Measurements from ENCODE around the gene MBD4. TPM values are rescaled to one million over a fixed set of nuclear protein-coding genes. Genes with fewer than 3 reads are reported as not detected.

Gene MBD4
- total RNA-seq, 2 experiments from 2014 or later, result 62.0 to 63.9 TPM

- H3K9me3 ChIP-seq (ENCODE audit: control insufficient read depth in 1 of 2, insufficient read depth in 1 of 2, low read length in 2 of 2), result no peaks in the 10 kb centered on the region
- H3K4me3 Mint-ChIP-seq, result no peak overlapping the region
- peaks cover 19% of the 10 kb centered on the region for H3K4me1 ChIP-seq (ENCODE audit: insufficient read depth, low read length)
- DNase-seq (no peak), ATAC-seq (ENCODE audit: poor library complexity) (no peak)
- H3K27me3 Mint-ChIP-seq, result no peaks in the 10 kb centered on the region
- intact Hi-C loops (cut with DNase I, micrococcal nuclease), result no loop called here
- H3K36me3 Mint-ChIP-seq (ENCODE audit: low read depth), result peaks cover 16% of the 10 kb centered on the region
- H3K9me3 Mint-ChIP-seq, result no peaks in the 10 kb centered on the region
- H3K27me3 ChIP-seq (ENCODE audit: control insufficient read depth in 1 of 2, insufficient read depth in 2 of 2, low read length in 2 of 2), result no peaks in the 10 kb centered on the region
- H3K4me1 Mint-ChIP-seq (ENCODE audit: low read depth), result peaks cover 19% of the 10 kb centered on the region
- no peak overlapping the region for H3K27ac ChIP-seq (ENCODE audit: low read depth in 1 of 2, low read length in 2 of 2)
- no peaks in the 10 kb centered on the region for H3K36me3 ChIP-seq (ENCODE audit: insufficient read depth, low read length)
- no peak for TF ChIP-seq CTCF (IDR thresholded peaks at IDR 0.05)
- CTCF ChIA-PET, result no interaction called here
- no peak overlapping the region for H3K4me3 ChIP-seq (ENCODE audit: low read length)
- H3K27ac Mint-ChIP-seq, result no peak overlapping the region
- POLR2A ChIA-PET, result no interaction called here
Measured at GRCh38 chr3:129402616-129403015, 37.1 kb downstream of the MBD4 start.

GRCh38 chr3:129402210-129402609, 37.5 kb downstream of the MBD4 start:
- Mint-ChIP-seq H3K36me3 (ENCODE audit: low read depth) (peaks cover 16% of the 10 kb centered on the region), H3K27me3 (no peaks in the 10 kb centered on the region), H3K9me3 (no peaks in the 10 kb centered on the region), H3K4me1 (ENCODE audit: low read depth) (peaks cover 23% of the 10 kb centered on the region), H3K27ac (no peak overlapping the region), H3K4me3 (no peak overlapping the region)
- intact Hi-C loops (cut with DNase I, micrococcal nuclease), result no loop called here
- H3K9me3 ChIP-seq (ENCODE audit: control insufficient read depth in 1 of 2, insufficient read depth in 1 of 2, low read length in 2 of 2), result no peaks in the 10 kb centered on the region
- CTCF ChIA-PET, result no interaction called here
- H3K4me1 ChIP-seq (ENCODE audit: insufficient read depth, low read length), result peaks cover 23% of the 10 kb centered on the region
- H3K27ac ChIP-seq (ENCODE audit: low read depth in 1 of 2, low read length in 2 of 2), result no peak overlapping the region
- no peaks in the 10 kb centered on the region for H3K27me3 ChIP-seq (ENCODE audit: control insufficient read depth in 1 of 2, insufficient read depth in 2 of 2, low read length in 2 of 2)
- no peak for DNase-seq
- POLR2A ChIA-PET, result no interaction called here
- no peak for ATAC-seq (ENCODE audit: poor library complexity)
- no peaks in the 10 kb centered on the region for H3K36me3 ChIP-seq (ENCODE audit: insufficient read depth, low read length)
- no peak for TF ChIP-seq CTCF (IDR thresholded peaks at IDR 0.05)
- no peak overlapping the region for H3K4me3 ChIP-seq (ENCODE audit: low read length)

- Mint-ChIP-seq H3K27ac (peak overlapping the region; percentile 94), H3K36me3 (ENCODE audit: low read depth) (peaks cover 37% of the 10 kb centered on the region), H3K4me3 (peak overlapping the region; percentile 91), H3K4me1 (ENCODE audit: low read depth) (peaks cover 38% of the 10 kb centered on the region), H3K9me3 (no peaks in the 10 kb centered on the region), H3K27me3 (no peaks in the 10 kb centered on the region)
- no peak for TF ChIP-seq CTCF (IDR thresholded peaks at IDR 0.05)
- ATAC-seq (ENCODE audit: poor library complexity), result no peak
- intact Hi-C loops (cut with DNase I, micrococcal nuclease), result loop anchor here (2.0 to 5.0 kb wide), 5 partner anchors 29 to 123 kb away; partner anchors contain the start of genes EFCAB12 (in 1 of the 2), HMCES (in 1 of the 2), IFT122 (in 1 of the 2) and MBD4 (in 1 of the 2)
- H3K27me3 ChIP-seq (ENCODE audit: control insufficient read depth in 1 of 2, insufficient read depth in 2 of 2, low read length in 2 of 2), result no peaks in the 10 kb centered on the region
- ChIA-PET CTCF (interaction anchor here (0.6 to 1.7 kb wide), 5 partner anchors 28 to 435 kb away, joined by 3 to 10 read pairs (median 3); partner anchors contain the start of genes EFCAB12, IFT122 and MBD4), POLR2A (interaction anchor here (0.6 to 2.6 kb wide), 3 partner anchors 41 to 749 kb away, joined by 6 to 17 read pairs (median 16); partner anchors contain the start of genes IFT122 and MBD4)
- H3K4me3 ChIP-seq (ENCODE audit: low read length), result peak overlapping the region; percentile 82
- no peaks in the 10 kb centered on the region for H3K9me3 ChIP-seq (ENCODE audit: control insufficient read depth in 1 of 2, insufficient read depth in 1 of 2, low read length in 2 of 2)
- DNase-seq, result peak in 1 of 14 experiments; percentile 33
- peaks cover 18% of the 10 kb centered on the region for H3K36me3 ChIP-seq (ENCODE audit: insufficient read depth, low read length)
- H3K27ac ChIP-seq (ENCODE audit: low read depth in 1 of 2, low read length in 2 of 2), result peak overlapping the region in 1 of 2 donors; percentile 97
- H3K4me1 ChIP-seq (ENCODE audit: insufficient read depth, low read length), result peaks cover 27% of the 10 kb centered on the region
Measured at GRCh38 chr3:129399895-129400357, 39.8 kb downstream of the MBD4 start.

All from CD4-positive, alpha-beta T cell (primary cell).